GM19395 (cell line): ENCODE measurements around the gene ADGRA1.
"Not testable (repeated sequence)": the region's sequence is repeated elsewhere in the genome, so short reads cannot be mapped to it uniquely, and the experiment has no call there.

Experiments used
- ATAC-seq: cut with Tn5 transposase; IDR thresholded peaks from one replicate; pipeline ENCODE4 v1.9.1; 2021; ENCODE audit warnings: mild to moderate bottlenecking, moderate library complexity; ENCODE audit not compliant: unreplicated experiment

ADGRA1 gene

DNA sequence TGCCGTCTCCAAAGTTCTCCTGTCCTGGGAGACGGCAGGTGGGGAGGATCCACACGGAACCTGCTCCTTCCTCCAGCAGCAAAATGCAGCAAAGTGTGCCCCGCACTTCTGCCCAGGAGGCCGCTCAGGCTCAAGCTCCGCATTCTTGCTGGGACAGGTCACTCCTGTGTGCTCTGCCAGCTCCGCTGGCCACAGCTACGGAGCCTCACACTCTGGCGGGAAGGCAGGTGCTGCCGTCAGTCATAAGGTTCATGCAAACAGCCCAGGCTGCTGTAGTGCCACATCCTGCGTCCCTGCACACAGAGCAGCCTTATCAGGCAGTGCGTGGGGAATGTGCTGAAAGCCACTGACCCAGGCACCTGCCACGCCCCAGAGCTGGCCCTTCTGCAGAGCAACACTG is 22.4 kb downstream of the ADGRA1 start:
- ATAC-seq, result no peak

DNA sequence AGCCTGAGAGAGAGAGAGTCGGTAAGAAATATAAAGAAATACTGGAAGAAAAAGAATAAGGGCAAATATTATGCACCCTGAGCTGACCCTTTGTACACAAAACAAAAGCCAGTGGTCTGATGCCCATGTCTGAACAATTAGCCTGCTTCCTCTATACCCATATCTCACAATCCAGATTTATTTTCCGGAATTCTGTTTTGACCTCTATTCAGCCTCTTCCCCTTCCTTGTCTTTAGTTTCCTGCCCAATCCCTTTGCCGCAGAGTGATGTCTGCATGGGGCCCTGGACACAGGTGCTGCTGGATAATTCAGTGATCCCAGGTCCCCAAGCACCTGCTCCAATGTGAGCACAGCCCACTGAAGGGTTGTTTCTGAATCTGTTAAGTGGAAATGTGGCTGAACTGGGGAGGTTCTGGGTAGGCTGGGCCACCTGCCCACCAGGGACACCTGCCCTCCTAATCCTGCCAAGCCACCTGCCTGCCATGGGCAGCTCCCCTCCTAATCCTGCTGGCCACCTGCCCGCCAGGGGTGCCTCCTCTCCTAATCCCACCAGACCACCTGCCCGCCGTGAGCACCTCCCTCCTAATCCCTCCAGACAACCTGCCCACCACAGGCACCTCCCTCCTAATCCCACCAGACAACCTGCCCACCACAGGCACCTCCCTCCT is 23.0 kb downstream of the ADGRA1 start:
- no peak for ATAC-seq

DNA sequence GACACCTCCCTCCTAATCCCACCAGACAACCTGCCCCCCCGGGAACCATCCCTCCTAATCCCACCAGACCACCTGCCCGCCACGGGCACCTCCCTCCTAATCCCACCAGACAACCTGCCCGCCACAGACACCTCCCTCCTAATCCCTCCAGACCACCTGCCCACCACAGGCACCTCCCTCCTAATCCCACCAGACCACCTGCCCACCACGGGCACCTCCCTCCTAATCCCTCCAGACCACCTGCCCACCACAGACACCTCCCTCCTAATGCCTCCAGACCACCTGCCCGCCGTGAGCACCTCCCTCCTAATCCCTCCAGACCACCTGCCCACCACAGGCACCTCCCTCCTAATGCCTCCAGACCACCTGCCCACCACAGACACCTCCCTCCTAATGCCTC is 23.9 kb downstream of the ADGRA1 start:
- ATAC-seq, result not testable (repeated sequence)

- no peak for ATAC-seq
Observed at GRCh38 chr10:133113146-133113830, 25.6 kb downstream of the ADGRA1 start.

DNA sequence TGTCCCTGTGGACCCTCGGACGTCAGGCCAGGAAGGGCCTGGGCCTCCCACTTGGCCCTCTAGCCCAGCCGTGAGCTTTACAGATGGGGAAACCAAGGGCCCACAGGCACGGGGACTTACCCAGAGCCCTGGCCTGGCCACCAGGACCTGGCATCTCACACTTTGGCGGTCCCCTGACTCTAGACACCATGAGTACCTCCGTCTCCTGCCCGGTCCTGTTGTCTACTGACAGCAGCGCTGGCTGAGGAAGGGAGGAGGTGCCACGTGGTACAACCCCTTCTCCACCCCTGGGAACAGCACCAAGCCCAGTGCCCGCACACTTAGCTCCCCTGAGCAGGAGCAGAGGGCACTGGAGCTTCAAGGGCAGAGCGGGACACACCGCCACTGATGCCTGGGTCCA is 26.1 kb downstream of the ADGRA1 start:
- no peak for ATAC-seq

DNA sequence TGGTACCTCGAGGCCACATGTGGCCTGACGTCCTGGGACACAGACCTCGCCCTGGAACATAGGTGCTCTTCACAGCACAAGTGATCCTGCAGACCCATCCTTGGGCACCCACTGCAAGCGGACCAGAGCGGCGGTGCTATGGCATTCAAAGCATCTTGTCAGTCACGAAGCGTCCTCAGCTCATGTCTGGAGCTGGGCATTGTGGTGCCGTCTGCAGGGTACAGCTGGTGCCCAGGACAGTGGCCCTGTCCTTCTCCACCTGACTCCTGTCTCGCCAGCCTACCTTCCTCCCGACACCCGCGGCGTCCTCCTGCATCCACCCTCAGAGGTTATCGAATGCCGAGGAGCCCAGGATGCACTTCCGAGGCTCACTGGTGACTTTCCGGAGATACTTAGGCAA is 26.5 kb downstream of the ADGRA1 start:
- no peak for ATAC-seq

DNA sequence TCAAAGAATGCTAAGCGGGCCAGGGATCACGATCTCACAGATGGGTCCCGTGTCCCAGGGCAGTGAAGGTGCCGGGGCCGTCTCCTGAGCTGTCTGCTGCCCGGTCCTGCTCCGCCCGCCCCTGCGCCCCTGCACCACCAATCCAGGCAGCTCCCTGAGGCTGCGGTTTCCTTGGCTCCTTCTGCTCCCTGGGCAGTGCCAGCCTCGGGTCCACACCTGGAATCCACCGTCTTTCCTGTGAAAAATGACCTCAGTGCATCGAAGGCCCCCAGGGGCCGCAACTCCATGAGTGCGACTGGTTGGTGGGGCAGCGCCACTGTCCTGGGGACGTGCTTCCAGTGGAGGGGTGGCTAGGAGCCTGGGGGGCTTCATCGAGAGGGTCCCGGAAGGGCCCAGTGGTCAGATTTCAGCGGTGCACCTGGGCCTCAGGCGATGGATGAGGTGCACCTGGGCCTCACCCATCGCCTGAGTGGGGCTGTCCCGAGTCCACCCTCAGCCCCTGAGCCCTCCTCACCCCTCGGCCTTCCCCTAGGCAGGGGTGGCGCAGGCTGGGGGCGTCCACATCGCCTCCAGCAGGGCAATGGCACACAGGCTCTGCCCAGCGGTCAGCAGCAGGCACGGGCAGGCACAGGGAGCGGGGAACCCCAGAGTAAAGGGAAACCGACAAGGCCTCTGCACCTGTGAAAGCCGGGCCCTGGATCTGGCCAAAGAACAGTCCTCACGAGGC is 27.2 kb downstream of the ADGRA1 start:
- ATAC-seq, result no peak

- no peak for ATAC-seq
Observed at GRCh38 chr10:133115453-133115842, 27.7 kb downstream of the ADGRA1 start.

DNA sequence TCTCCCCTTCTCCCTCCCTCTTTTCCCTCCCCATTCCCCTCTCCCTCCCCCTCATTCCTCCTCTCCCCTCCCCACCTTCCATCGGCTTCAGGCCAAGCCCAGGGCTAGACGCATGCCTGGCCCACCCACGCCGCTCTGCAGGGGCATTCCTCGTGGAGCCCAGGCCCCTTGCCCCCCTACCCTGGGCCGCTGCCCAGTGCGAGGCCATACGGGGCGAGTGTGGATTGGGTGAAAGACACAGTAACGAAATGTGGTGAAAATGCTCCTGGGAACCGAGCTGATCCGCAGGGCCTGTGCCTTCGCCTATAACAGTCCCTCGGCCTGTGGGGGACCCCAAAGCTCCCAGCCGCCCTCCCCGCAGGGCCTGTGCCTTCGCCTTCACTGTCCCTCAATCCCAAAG is 28.3 kb downstream of the ADGRA1 start:
- no peak for ATAC-seq

- no peak for ATAC-seq
Observed at GRCh38 chr10:133116455-133116854, 28.7 kb downstream of the ADGRA1 start.

GRCh38 chr10:133117036-133117687 is 29.4 kb downstream of the ADGRA1 start:
- ATAC-seq, result no peak

- ATAC-seq, result no peak
Observed at GRCh38 chr10:133117688-133118071, 30.0 kb downstream of the ADGRA1 start.

GRCh38 chr10:133121479-133121878 is 33.8 kb downstream of the ADGRA1 start:
- no peak for ATAC-seq

DNA sequence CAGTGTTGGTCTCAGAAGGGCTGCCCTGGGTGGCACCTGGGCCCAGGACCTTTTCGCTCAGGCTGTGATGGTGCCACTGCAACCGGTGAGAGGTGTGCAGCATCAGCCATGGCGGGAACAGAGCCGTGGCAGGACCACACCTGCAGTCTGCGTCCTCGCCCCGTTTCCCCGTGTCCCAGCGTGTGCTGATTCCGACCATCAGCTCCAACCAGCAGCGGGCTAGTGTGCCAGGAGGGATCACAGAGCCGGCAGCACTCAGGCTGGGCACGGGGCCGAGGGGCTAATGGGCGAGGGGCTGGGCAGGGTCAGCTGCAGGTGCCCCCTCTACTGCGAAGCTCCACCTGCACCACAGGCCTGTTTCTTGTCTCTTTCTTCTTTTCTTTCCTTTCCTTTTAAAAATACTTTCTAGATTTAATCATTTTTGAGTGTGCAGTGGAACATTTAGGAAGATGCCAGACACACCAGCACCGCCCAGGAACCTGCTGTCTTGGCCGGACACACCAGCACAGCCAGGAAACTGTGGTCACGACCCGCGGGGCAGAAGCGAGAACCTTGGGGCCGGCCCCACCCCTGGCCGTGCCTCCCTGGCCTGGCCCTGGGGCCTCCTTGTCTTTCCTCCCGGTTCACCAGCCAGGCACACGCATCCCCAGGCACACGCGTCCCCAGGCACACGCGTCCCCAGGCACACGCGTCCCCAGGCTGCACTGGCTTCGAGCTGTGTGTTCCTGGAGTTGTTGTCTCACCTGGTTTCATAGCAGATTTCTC is 34.6 kb downstream of the ADGRA1 start:
- ATAC-seq, result no peak

DNA sequence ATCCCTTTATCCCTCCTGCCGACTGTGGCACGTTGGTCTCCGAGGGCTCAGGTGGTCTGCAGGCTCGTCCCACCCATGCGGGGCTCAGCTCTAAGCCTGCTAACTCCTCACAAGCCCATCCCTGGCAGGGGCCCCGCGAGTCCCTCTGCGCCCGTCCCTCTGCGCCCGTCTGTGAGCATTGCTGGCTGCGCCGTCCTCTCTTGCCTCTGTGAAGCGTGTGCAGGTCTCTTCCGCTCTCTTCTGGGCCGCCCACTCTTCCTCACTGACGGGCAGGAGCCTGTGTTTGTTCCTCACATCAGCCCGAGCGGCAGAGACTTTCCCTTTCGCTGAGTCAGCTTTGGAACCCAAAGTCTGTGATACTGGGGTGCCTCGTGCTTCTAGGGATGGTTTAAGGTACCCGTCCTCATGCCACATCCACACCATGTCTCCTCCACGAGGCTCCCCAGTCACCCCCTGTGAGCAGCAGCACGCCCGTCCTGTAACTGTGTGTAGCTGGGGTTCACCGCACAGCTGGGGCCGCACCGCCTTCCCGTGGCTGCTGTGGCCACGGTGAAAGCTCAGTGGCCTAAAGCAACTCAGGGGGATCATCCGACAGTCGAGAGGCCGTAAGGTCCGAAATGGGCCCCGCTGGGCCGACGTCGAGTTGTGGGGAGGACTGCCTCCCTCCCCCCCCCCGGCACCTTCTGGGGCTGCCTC is 35.5 kb downstream of the ADGRA1 start:
- no peak for ATAC-seq

DNA sequence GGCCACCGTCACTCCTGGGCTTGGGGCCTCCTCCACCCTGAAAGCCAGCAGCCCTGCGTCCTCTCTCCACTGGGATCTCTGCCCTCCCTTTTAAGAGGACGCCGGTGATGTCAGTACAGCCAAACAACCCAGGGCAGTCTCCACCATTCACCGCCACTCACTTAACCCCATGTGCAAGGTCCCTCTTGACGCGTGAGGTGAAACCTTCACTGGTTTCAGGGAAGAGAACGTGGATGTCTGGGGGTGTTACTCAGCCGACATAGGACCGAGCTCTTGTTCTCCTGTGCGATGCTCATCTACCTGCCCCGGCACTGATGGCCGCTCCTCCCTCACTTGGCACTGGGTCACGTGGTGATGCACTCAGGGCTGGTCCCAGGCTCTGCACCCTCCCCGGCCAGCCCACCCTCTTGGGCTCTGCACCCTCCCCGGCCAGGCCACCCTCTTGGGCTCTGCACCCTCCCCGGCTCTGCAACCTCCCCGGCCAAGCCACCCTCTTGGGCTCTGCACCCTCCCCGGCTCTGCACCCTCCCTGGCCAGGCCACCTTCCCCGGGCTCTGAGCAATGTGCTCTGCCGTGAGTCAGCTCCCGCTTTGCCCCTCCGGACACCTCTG is 36.1 kb downstream of the ADGRA1 start:
- ATAC-seq, result no peak

- ATAC-seq, result no peak
Observed at GRCh38 chr10:133124357-133125211, 36.9 kb downstream of the ADGRA1 start.

- ATAC-seq, result no peak
Observed at GRCh38 chr10:133125901-133126300, 38.2 kb downstream of the ADGRA1 start.
